ENCODE results near the gene FBXO15. TPM values are rescaled to one million over a fixed set of nuclear protein-coding genes. Genes with fewer than 3 reads are reported as not detected.

Gene FBXO15
- total RNA-seq, 6 donors from 2014 or later, result 0.83 to 11.9 (median 2.6) TPM

GRCh38 chr18:74114116-74114515 lies 33.5 kb downstream of the FBXO15 start:
- 70% methylated on average over 1 of the region's 1 CpG; no CpG with 5 or more reads in 1 of the 2 donors for WGBS, 2 donors
- Histone ChIP-seq H3K9me3 (peaks cover 0 to 6% (median 0%) of the 10 kb centered on the region in 4 donors), H3K36me3 (no peaks in the 10 kb centered on the region), H3K27ac (no peak overlapping the region), H3K4me3 (no peak overlapping the region), H3K4me1 (no peaks in the 10 kb centered on the region), H3K27me3 (no peaks in the 10 kb centered on the region)
- TF ChIP-seq, protein P1, sequence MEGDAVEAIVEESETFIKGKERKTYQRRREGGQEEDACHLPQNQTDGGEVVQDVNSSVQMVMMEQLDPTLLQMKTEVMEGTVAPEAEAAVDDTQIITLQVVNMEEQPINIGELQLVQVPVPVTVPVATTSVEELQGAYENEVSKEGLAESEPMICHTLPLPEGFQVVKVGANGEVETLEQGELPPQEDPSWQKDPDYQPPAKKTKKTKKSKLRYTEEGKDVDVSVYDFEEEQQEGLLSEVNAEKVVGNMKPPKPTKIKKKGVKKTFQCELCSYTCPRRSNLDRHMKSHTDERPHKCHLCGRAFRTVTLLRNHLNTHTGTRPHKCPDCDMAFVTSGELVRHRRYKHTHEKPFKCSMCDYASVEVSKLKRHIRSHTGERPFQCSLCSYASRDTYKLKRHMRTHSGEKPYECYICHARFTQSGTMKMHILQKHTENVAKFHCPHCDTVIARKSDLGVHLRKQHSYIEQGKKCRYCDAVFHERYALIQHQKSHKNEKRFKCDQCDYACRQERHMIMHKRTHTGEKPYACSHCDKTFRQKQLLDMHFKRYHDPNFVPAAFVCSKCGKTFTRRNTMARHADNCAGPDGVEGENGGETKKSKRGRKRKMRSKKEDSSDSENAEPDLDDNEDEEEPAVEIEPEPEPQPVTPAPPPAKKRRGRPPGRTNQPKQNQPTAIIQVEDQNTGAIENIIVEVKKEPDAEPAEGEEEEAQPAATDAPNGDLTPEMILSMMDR (IDR thresholded peaks at IDR 0.05), result no peak
- TF ChIP-seq POLR2A (IDR thresholded peaks at IDR 0.05) (no peak), EP300 (IDR thresholded peaks at IDR 0.05) (no peak), POLR2AphosphoS5 (IDR thresholded peaks at IDR 0.05) (no peak)
- ATAC-seq (ENCODE audit: low FRiP score in 2 of 2) (no peak), DNase-seq (no peak)

DNA sequence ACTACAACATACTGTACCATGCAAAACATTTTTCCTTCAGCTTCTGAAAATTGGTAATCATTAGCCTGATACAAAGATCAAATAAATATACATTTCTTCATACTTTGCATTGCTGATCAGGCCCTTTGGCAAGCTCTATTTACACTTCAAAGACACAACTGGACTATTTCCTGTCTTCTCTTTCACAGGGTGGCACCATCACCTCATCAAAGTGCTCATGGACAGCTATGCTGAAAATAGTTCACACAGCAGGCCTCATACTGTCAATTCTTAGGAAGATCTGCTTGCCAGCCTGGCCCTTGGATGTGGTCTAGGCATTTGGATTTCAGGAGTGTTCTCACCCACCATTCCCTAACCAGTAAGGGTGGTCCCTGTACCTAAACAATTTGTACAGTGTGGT lies 33.9 kb downstream of the FBXO15 start:
- Histone ChIP-seq H3K4me3 (no peak overlapping the region), H3K27me3 (no peaks in the 10 kb centered on the region), H3K9me3 (peaks cover 0 to 6% (median 2%) of the 10 kb centered on the region in 4 donors), H3K36me3 (no peaks in the 10 kb centered on the region), H3K27ac (no peak overlapping the region), H3K4me1 (no peaks in the 10 kb centered on the region)
- TF ChIP-seq, protein P1 (IDR thresholded peaks at IDR 0.05), result no peak
- no peak for TF ChIP-seq EP300 (IDR thresholded peaks at IDR 0.05)
- TF ChIP-seq POLR2AphosphoS5 (IDR thresholded peaks at IDR 0.05), result no peak
- TF ChIP-seq POLR2A (IDR thresholded peaks at IDR 0.05), result no peak
- no peak for ATAC-seq (ENCODE audit: low FRiP score in 2 of 2)
- DNase-seq, result no peak

DNA sequence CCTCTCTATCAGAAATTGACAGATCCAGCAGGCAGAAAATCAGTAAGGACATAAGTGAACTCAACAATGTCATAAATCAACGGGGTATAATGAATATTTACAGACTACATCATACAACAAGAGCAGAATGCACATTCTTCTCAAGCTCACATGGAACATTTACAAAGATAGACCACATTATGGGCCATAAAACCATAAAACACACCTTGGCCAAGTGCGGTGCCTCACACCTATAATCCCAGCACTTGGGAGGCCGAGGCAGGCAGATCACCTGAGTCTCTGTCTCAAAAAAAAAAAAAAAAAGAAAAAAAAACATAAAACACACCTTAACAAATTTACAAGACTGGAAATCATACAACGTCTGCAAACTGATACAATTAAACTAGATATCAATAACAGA lies 36.7 kb downstream of the FBXO15 start:
- 86 to 90% methylated on average over 4 of the region's 4 CpGs for WGBS, 2 donors
- Histone ChIP-seq H3K27ac (no peak overlapping the region), H3K27me3 (no peaks in the 10 kb centered on the region), H3K9me3 (peaks cover 0 to 6% (median 2%) of the 10 kb centered on the region in 4 donors), H3K4me3 (no peak overlapping the region), H3K4me1 (no peaks in the 10 kb centered on the region), H3K36me3 (no peaks in the 10 kb centered on the region)
- DNase-seq (no peak), ATAC-seq (ENCODE audit: low FRiP score in 2 of 2) (no peak)
- TF ChIP-seq, protein P1 (IDR thresholded peaks at IDR 0.05), result no peak
- TF ChIP-seq EP300 (IDR thresholded peaks at IDR 0.05) (no peak), POLR2A (IDR thresholded peaks at IDR 0.05) (no peak), POLR2AphosphoS5 (IDR thresholded peaks at IDR 0.05) (no peak)

DNA sequence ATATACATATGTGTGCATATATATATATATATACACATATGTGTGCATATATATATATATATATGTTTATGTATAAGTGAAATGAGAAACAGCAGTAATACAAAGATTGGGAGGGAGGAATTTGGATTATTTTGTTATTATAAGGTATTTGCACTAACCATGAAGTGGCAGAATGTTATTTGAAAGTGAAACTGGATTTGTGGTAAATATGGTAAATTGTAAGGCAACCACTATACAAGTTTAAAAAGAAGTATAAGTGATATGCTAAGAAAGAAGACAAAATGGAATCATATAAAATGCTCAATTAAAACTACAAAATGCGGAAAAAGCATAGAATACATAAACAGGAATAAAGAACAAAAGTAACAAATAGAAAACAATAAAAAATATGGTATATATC lies 37.5 kb downstream of the FBXO15 start:
- no peaks in the 10 kb centered on the region for H3K4me1 ChIP-seq
- peaks cover 0 to 6% (median 2%) of the 10 kb centered on the region in 4 donors for H3K9me3 ChIP-seq
- ATAC-seq (ENCODE audit: low FRiP score in 2 of 2) (no peak), DNase-seq (no peak)
- no peaks in the 10 kb centered on the region for H3K27me3 ChIP-seq
- TF ChIP-seq EP300 (IDR thresholded peaks at IDR 0.05) (no peak), POLR2AphosphoS5 (IDR thresholded peaks at IDR 0.05) (no peak), POLR2A (IDR thresholded peaks at IDR 0.05) (no peak)
- TF ChIP-seq, protein P1 (IDR thresholded peaks at IDR 0.05), result no peak
- no peak overlapping the region for H3K27ac ChIP-seq
- no peak overlapping the region for H3K4me3 ChIP-seq
- 90 to 100% methylated on average over 1 of the region's 1 CpG for WGBS, 2 donors
- no peaks in the 10 kb centered on the region for H3K36me3 ChIP-seq

DNA sequence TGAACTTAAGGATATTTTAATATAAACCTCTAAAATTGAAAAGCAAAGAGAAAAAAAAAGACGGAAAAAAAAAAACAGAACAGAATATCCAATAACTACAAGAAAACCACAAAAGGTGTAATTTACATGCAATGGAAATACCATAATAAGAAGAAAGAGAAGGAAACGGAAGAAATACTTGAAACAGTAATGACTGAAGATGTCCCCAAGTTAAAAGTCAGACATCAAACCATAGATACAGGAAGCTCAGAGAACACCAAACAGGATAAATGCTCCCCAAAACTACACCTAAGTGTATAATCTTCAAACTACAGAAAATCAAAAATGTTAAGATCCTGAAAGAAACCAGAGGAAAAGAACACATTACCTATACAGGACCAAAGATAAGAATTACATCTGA lies 39.2 kb downstream of the FBXO15 start:
- Histone ChIP-seq H3K9me3 (peaks cover 0 to 6% (median 2%) of the 10 kb centered on the region in 4 donors), H3K27ac (no peak overlapping the region), H3K4me3 (no peak overlapping the region), H3K27me3 (no peaks in the 10 kb centered on the region), H3K4me1 (no peaks in the 10 kb centered on the region), H3K36me3 (no peaks in the 10 kb centered on the region)
- DNase-seq, result no peak
- 83 to 88% methylated on average over 2 of the region's 2 CpGs for WGBS, 2 donors
- ATAC-seq (ENCODE audit: low FRiP score in 2 of 2), result no peak
- TF ChIP-seq, protein P1 (IDR thresholded peaks at IDR 0.05), result no peak
- TF ChIP-seq EP300 (IDR thresholded peaks at IDR 0.05) (no peak), POLR2AphosphoS5 (IDR thresholded peaks at IDR 0.05) (no peak), POLR2A (IDR thresholded peaks at IDR 0.05) (no peak)
